NCI-H2196 treated with DMSO at 0.1 percent for 48 hours (cell line): ENCODE results near the gene THTPA.

Source experiments
- DNase-seq: peaks from one replicate; lab custom pipeline; 2025; ENCODE audit not compliant: unreplicated experiment; lab: John Stamatoyannopoulos, UW

The THTPA gene

GRCh38 chr14:23550812-23551265, 5.2 kb upstream of the THTPA start:
- DNase-seq = no peak

GRCh38 chr14:23551266-23552028, 4.6 kb upstream of the THTPA start, which contains the start of gene ZFHX2:
ZFHX2 (minus strand) TSS chr14:23551765; CDS start chr14:23535325, 16,440 bp downstream.
- DNase-seq = peak; percentile 55

DNA sequence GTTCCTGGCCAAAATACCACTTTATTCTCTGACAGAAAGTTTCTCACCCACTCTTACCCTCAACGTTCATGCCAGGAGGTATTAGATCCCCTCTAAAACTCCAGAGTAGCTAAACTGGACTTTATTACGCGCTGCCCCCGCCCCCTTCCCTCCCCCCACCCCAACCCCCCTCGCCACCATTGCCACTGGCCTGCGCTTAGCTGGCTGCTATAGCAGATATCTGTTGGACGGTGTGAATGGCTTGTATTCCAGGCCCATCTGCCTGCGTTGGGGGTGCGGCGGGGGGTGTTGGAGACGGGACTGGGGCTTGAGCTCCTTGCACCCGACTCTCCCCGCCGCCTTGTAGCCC, 564 bp upstream of the THTPA start:
- no peak for DNase-seq

DNA sequence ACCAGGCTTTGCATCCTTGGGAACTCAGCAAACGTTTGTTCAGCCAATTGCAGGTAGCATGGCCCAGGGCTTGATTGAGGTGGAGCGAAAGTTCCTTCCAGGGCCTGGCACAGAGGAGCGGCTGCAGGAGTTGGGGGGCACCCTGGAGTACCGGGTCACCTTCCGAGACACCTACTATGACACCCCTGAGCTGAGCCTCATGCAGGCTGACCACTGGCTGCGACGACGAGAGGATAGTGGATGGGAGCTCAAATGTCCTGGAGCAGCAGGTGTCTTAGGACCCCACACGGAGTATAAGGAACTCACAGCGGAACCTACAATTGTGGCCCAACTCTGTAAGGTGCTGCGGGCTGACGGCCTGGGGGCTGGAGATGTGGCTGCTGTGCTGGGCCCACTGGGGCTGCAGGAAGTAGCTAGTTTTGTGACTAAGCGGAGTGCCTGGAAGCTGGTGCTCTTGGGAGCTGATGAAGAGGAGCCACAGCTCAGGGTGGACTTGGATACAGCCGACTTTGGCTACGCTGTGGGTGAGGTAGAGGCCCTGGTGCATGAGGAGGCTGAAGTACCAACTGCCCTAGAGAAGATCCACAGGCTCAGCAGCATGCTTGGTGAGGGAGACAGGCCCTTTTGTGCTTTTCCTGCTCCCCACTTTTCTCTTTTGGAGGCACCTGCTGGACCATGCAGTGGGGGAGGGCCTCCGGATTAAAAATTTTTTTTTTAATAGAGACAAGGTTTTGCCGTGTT, 799 bp downstream of the THTPA start:
- no peak for DNase-seq

DNA sequence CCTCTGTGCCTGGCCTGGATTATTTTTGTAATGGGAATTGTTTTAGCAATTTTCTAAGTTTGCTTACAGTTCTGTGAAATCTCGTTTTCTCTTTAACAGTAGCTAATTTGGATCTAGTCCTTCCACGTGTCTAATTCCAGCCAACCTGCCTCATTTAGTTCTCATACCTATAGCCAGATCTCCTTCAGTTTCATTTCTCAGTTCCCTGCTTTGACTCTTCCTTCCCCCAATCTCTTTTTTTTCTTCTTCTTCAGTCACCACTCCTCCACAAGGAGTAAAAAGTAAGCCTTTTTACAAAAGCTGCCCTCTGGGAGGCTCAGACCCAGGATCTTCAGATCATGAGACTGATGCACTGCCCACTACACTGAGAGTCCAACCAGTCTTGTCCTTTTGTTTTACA, 1.4 kb downstream of the THTPA start:
- DNase-seq = no peak

GRCh38 chr14:23557946-23558345, 1.9 kb downstream of the THTPA start:
- DNase-seq = no peak

DNA sequence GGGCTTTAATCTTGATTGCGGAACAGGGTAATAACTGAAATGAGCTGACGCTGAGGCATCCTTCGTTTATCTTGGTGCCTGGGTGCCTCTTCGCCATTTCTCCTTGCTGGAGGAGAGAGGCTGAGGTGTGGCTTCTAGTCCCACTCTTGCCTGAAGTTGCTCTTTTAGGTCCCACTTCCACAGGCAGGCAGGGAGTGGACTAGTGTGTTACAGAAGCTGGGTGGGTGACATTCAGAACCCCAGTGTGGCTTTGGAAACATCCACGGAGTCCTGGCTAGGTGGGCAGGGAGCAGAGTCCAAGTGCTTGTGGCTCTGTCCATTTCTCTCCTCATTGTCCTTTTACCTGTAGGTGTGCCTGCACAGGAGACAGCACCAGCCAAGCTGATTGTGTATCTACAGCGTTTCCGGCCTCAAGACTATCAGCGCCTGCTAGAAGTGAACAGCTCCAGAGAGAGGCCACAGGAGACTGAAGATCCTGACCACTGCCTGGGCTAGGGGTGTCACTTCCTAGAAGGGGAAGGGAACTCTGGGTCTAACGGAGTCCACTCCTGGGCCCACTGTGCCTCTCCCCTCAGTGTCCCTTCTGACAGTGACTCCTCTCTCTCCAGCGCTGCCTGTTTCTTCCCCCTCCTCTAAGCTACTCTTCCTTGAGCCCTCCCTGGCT, 2.4 kb downstream of the THTPA start:
- no peak for DNase-seq

DNA sequence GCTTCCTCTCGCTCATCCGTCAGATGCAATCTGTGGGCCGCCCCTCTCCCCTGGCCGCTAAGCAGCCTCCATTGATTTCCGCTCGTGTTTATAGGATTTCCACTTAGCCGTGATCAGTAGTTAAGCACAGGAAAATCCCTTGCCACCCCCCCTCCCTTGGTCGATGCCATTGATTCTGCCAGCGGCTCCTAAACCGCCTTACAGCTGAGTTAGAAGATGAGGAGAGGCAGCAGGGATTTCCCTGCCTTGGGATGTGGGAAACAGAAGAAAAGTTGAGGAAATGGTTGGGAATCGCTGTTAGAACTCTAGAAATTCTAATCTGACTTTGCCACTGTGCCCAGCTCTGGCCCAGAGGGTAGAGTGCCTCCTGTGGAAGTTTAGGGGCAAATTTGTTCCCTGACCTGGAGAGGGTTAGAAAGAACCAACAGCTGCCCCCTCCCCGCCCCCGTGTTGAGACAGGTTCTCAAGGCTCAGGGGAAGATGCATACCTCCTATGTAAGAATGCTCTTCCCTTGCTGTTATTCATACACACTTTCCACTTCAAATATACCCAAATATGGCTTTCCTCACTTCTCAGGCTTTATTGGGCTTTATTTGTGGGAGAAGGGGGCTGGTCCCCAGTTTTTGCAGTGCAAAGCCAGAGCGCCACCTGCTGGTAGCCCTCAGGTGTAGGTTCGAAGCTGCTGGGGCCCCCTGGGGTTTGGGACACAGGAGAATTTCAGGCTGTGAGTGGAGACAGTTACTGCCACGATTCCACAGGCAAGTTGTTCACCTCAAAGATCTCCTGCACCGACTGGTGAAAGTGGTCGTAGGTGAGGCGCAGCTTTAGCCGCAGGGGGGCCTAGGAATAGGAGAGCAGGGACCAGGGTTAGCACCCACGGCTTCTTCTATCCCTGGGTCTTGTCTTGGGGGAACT, 3.2 kb downstream of the THTPA start:
- peak; percentile 44 for DNase-seq

DNA sequence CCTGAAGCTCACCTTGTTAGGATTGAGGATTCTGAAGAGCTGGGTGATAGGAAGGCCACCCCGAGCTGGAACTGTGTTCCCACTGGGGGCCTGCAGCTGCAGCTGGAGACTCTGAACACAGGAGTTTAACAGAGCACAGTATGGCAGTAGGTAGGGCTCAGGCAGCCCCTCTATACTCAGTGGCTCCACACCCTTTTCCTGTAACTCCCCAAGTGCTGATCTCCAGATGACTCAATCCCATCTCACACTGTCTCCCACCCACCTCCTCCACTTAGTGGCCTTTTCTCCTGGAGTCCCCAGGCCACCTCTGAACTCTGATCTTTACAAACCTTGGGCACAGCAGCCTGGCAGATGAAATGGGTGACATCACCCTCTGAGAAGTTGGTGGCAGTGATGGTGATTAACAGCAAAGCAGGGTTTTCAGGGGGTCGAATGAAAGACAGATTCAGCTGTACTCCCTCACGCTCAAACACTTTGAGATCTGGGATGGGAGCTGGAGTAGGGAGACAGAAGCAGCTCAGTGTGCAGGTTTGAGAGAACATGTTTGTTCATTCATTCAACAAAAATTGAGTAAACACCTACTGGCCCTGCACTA, 4.0 kb downstream of the THTPA start:
- no peak for DNase-seq

- no peak for DNase-seq
Observed at GRCh38 chr14:23561259-23561658, 5.2 kb downstream of the THTPA start.

GRCh38 chr14:23561873-23562821, 6.1 kb downstream of the THTPA start:
- DNase-seq = peak; percentile 87

DNA sequence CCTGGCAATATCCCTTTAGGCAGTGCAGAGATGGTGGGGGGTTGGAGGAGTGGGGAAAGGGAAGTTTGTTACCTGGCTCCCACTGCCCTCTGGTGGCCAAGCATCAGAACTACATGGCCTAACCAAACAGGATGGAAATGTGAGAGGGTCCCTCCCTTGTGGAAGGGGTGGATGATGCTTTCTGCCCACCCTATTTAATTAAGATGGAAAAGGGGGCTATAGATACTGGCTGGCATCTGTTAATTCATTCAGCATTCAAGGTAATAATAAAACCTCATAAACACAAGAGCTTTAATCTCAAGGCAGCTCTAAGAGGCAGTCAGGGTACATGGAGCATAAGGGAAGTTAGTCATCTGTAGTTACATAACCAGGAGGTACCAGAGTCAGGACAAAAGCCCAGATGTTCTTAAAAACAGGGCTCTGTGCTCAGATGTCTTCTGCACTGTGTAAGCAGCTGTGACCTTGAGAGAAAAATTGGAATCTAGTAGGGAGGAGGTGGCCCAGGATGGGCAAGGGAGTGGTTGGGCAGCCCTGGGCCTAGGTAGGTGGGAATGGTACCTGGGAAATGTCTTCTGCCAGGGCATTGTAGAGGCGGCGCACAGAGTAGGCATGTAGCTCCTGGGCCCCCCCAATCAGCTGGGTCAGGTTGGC, 6.9 kb downstream of the THTPA start:
- DNase-seq = peak; percentile 44

- no peak for DNase-seq
Observed at GRCh38 chr14:23563473-23564180, 7.6 kb downstream of the THTPA start.

DNA sequence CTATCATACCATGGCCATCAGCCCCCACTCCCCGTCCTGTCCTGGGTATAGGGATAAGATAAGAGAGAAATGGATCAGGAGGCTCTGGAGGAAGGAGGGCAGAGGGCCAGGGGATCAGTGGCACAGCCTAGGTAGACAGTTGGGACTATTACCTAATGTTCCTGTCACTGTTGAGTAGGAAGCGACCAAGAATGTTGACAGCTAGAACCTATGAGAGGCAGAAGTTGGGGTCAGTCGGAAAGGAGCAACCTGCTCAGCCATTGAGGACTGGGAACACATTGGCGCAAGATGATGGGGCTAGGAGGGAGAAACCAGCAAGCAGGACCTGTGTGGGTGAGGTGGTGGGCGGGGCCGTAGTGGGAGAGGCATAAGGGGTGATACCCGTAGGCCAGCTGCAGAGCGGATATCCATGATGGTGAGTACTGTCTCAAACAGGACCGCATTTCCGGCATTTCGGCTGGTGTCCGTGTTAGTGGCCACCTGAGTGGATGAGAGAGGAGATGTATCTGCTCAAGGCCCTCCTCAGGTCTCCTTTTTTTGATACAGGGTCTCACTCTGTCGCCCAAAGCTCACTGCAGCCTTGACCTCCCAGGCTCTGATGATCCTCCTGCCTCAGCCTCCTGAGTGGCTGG, 8.2 kb downstream of the THTPA start:
- no peak for DNase-seq

DNA sequence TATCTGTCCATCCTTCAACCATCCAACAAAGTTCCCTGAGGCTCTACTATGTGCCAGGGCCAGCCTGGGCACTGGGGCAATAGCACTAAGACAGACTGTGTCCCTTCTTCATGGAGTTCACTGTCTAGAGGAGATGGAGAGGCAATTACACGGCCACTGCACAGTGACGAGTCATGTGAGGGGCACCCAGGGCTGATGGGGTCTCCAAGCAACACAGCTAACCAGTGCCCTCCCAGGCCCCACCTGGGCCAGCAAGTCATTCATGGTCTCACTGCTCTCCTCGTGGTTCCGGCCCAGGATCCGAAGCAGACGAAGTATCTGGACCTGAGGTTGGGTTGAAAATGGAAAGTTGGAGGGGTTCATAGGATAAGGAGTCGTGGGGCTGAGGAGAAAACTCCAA, 8.8 kb downstream of the THTPA start:
- no peak for DNase-seq

DNA sequence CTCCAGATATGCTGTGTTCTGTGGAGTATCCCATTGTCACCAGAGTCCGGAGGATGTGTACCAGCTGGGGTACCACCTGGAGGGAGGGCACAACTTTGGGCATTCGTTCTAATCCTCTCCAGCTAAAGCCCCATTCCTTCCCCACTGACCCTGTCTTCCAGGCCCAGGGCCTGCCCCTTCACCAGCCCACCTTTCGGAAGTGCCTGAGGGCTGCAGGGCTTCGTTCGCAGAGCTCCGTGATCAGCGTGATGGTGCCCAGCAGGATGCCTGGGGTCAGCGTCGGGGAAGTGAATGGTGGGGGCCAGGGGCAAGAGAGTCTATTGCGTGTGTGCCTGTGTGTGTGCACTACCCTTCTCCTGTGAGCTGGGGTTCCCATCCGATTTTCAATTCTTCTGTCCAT, 9.6 kb downstream of the THTPA start:
- DNase-seq = no peak

DNA sequence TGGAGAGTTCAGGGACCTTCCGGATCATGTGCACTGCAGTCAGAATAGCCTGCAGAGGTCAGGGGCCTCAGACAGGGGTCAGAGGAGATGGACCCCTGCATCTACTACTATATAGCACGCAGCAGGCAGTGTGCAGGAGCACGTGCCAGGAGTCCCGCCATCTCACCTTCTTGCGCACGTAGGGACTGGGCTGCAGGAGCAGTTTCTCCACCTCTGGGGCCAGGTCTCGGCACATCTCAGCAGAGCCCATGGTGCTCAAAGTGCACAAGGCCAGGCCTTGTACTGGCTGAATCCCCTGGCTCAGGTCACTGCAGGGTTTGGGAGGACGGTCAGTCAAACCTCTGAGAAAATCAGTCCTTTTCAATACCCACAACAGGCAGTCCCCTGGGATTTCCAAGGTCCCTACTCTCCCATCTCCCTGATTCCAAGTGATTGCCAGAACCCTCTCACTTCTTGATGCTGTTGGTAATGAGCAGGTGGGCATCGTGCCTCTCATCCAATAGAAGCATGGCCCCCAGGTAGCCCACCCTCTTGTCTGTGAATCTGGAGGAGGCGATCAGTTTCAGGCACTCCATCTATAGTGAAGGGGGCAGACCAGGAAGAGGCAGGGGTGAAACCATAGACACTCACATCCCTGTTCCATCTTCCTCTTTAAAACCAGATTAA, 10.2 kb downstream of the THTPA start:
- no peak for DNase-seq
